Skeletal muscle tissue (tissue), 4 donors: ENCODE measurements around the gene C19orf47. TPM values are rescaled to one million over a fixed set of nuclear protein-coding genes. Genes with fewer than 3 reads are reported as not detected.
"Not testable (repeated sequence)": the region's sequence is repeated elsewhere in the genome, so short reads cannot be mapped to it uniquely, and the experiment has no call there.

Experiments used
- H3K27ac ChIP-seq: one replicate; pipeline ENCODE4 v1.7.0; 2013; ENCODE audit warnings: mild to moderate bottlenecking, low read depth, low read length, inconsistent platforms
- H3K27me3 ChIP-seq, 3 donors: one replicate each; pipeline ENCODE4 v1.7.0; 2013; ENCODE audit warnings: low read length in 3 of 3; ENCODE audit not compliant: control insufficient read depth in 3 of 3, insufficient read depth in 3 of 3
- H3K36me3 ChIP-seq, 3 donors: one replicate each; pipeline ENCODE4 v1.7.0; 2013; ENCODE audit warnings: low read length in 3 of 3; ENCODE audit not compliant: control insufficient read depth in 3 of 3, insufficient read depth in 3 of 3
- H3K4me1 ChIP-seq, 3 donors: one replicate each; pipeline ENCODE4 v1.7.0; 2013; ENCODE audit warnings: low read length in 3 of 3, mild to moderate bottlenecking in 3 of 3; ENCODE audit not compliant: control insufficient read depth in 3 of 3, insufficient read depth in 3 of 3
- H3K4me3 ChIP-seq, 3 donors: one replicate each; pipeline ENCODE4 v1.7.0; 2013; ENCODE audit warnings: low read length in 3 of 3
- H3K9ac ChIP-seq, 3 donors: one replicate each; pipeline ENCODE4 v1.7.0; 2013; ENCODE audit warnings: low read length in 3 of 3, mild to moderate bottlenecking in 3 of 3, moderate library complexity in 2 of 3, low read depth in 1 of 3
- H3K9me3 ChIP-seq, 3 donors: one replicate each; pipeline ENCODE4 v1.7.0; 2013; ENCODE audit warnings: low read length in 3 of 3; ENCODE audit not compliant: control insufficient read depth in 3 of 3
- total RNA-seq: library from RNA; depleted of rRNA; stranded (reverse); fragments of >200 nt; gene quantifications from one replicate; pipeline ENCODE4 v1.2.3, GENCODE V29; 2014
- donor health status: Osteomylitis.

C19orf47 gene
- total RNA-seq, 1 donor from 2014 or later, result 35.0 TPM

- Histone ChIP-seq H3K4me3 (no peak overlapping the region), H3K36me3 (peaks cover 31 to 41% (median 36%) of the 10 kb centered on the region in 3 donors), H3K9ac (no peak overlapping the region), H3K9me3 (no peaks in the 10 kb centered on the region), H3K4me1 (no peaks in the 10 kb centered on the region), H3K27me3 (no peaks in the 10 kb centered on the region), H3K27ac (no peak overlapping the region)
Observed at GRCh38 chr19:40377876-40378385, 29.7 kb upstream of the C19orf47 start.

- Histone ChIP-seq H3K4me3 (no peak overlapping the region), H3K4me1 (no peaks in the 10 kb centered on the region), H3K27ac (no peak overlapping the region), H3K36me3 (peaks cover 41 to 54% (median 50%) of the 10 kb centered on the region in 3 donors), H3K27me3 (no peaks in the 10 kb centered on the region), H3K9me3 (no peaks in the 10 kb centered on the region), H3K9ac (no peak overlapping the region)
Observed at GRCh38 chr19:40376286-40376862, 28.2 kb upstream of the C19orf47 start.

DNA sequence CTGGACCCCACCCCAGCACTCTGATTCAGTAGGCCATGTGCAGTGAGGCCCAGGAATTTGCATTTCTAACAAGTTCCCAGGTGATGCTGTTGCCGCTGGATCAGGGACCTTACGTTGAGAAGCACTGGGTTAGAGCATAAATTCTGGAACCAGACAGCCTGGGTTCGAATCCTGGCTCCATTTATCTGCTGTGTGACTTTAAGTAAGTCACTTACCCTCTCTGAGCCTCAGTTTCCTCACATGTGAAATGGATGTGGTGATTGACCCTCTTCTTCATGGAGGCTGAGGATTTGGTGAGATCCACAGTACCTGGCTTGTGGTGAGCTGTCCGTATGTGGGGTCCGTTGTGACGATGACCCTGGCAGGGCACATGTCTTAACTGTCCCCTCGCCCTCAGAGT, 25.9 kb upstream of the C19orf47 start:
- Histone ChIP-seq H3K36me3 (peaks cover 61 to 65% (median 63%) of the 10 kb centered on the region in 3 donors), H3K27ac (no peak overlapping the region)

DNA sequence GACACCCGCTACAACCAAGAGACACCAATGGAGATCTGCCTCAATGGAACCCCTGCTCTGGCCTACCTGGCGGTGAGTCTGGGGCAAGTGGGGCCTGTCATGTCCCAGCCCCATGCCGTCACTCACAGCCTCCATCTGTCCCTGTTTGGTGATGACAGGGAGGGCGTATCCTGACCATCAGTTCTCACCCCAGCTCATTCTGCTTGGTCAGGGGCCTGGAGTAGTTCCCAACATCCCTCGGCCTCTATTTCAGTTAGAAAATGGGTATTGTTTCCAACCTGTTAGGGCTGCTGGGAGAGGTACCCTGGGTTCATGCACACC, 23.6 kb upstream of the C19orf47 start:
- Histone ChIP-seq H3K27me3 (no peaks in the 10 kb centered on the region), H3K9ac (no peak overlapping the region), H3K4me3 (no peak overlapping the region), H3K27ac (no peak overlapping the region), H3K4me1 (peaks cover 7 to 16% (median 15%) of the 10 kb centered on the region in 3 donors), H3K36me3 (peaks cover 50 to 60% (median 52%) of the 10 kb centered on the region in 3 donors), H3K9me3 (no peaks in the 10 kb centered on the region)

More for the DNA sequence above, 25.9 kb upstream of the C19orf47 start:
- no peak overlapping the region for H3K4me3 ChIP-seq
- H3K9ac ChIP-seq, result no peak overlapping the region
- H3K27me3 ChIP-seq, result no peaks in the 10 kb centered on the region
- no peaks in the 10 kb centered on the region for H3K4me1 ChIP-seq
- H3K9me3 ChIP-seq, result no peaks in the 10 kb centered on the region

DNA sequence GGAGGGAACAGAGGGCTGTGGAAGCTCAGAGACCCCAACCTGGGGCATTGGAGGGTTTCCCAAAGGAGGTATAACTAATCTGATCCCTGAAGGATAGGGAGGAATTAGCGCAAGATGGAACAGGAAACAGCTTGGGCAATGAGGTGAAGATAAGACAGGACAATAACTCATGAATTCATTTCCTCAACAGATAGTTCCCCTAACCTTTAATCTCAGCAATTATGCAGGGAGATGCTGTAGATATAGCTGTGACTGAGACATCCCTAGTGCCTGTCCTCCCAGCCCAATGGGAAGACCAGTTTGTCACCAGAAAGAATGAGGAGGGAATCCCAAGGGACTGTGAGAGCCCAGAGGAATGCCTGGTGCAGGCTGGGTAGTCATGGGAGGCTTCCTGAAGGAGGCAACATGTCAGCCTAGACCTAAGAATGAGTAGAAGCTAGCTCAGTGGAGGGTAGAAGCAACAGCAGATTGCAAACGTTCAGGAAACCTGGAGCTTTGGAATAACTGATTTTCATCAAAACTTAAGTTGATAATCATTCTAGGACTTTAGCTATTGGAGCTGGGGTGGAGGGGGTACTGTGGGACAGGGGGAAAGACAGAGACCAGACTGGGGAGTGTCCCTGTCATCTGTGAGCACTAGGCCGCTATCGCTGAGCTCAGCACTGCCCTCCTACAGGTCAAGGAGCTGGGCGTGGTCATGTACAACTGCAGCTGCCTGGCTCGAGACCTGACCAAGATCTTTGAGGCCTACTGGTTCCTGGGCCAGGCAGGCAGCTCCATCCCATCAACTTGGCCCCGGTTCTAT, 23.0 kb upstream of the C19orf47 start:
- peaks cover 7 to 18% (median 18%) of the 10 kb centered on the region in 3 donors for H3K4me1 ChIP-seq
- no peak overlapping the region for H3K27ac ChIP-seq
- no peaks in the 10 kb centered on the region for H3K9me3 ChIP-seq
- no peak overlapping the region for H3K9ac ChIP-seq
- peaks cover 44 to 59% (median 47%) of the 10 kb centered on the region in 3 donors for H3K36me3 ChIP-seq
- no peaks in the 10 kb centered on the region for H3K27me3 ChIP-seq
- no peak overlapping the region for H3K4me3 ChIP-seq

DNA sequence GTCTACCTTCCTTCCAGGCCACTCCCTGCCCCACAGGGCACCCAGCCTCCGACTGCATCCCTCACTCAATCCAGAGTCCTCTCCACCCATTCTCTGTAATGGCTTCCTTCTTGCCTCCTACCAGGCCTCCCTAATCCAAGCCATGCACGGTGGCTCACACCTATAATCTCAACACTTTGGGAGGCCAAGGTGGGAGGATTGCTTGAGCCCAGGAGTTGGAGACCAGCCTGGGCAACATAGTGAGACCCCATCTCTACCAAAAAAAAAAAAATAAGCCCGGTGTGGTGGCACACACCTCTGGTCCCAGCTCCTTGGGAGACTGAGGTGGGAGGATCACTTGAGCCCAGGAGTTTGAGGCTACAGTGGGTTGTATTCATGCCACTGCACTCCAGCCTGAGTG, 22.1 kb upstream of the C19orf47 start:
- not testable (repeated sequence) for H3K27me3 ChIP-seq, H3K27ac ChIP-seq, H3K4me3 ChIP-seq, H3K9ac ChIP-seq, H3K9me3 ChIP-seq
- H3K36me3 ChIP-seq, result peaks cover 41 to 56% (median 47%) of the 10 kb centered on the region in 3 donors
- H3K4me1 ChIP-seq, result peaks cover 7 to 18% (median 18%) of the 10 kb centered on the region in 3 donors

GRCh38 chr19:40369797-40370196, 21.6 kb upstream of the C19orf47 start:
- H3K27ac ChIP-seq, result no peak overlapping the region
- H3K4me1 ChIP-seq, result peaks cover 7 to 18% (median 18%) of the 10 kb centered on the region in 3 donors
- H3K27me3 ChIP-seq, result no peaks in the 10 kb centered on the region
- H3K36me3 ChIP-seq, result peaks cover 41 to 54% (median 47%) of the 10 kb centered on the region in 3 donors
- H3K4me3 ChIP-seq, result no peak overlapping the region
- H3K9ac ChIP-seq, result no peak overlapping the region
- H3K9me3 ChIP-seq, result no peaks in the 10 kb centered on the region

DNA sequence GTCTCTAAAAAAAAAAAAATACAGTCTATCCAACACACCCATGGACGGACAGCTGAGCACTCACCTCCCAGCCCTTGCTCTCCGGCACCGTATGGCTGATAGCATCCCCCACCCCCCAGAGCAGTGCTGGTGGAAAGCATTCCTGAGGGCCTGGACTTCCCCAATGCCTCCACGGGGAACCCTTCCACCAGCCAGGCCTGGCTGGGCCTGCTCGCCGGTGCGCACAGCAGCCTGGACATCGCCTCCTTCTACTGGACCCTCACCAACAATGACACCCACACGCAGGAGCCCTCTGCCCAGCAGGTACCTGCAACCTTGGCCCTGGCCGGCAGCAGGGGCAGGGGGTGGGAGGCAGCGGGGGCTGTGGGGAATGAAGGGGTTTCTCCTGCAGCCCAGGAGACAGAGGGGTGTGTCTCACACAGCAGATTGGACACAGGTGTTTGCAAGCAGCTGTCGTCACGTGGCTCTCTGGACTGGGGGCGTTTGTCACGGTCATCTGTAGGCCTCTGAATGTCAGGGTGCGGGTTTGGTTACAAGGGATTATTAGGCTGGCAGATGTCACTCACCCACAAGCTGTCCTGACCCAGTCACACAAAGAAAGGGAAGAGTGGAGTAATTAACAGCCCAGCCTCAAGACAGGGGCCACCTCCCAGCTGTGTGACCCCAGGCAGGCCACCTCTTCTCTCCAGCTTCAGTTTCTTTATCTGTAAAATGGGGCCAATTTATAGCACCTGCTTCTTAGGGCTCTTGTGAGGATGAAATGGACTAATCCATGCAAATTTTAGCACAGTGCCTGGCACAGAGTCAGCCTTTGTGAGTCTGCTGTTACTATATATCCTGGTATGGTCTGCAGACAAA, 19.6 kb upstream of the C19orf47 start:
- Histone ChIP-seq H3K4me3 (peak overlapping the region in 1 of 3 donors; percentile 27), H3K27me3 (no peaks in the 10 kb centered on the region), H3K27ac (peak overlapping the region; percentile 74), H3K9ac (peak overlapping the region in 1 of 3 donors; percentile 60), H3K4me1 (peaks cover 7 to 18% (median 18%) of the 10 kb centered on the region in 3 donors), H3K9me3 (no peaks in the 10 kb centered on the region), H3K36me3 (peaks cover 27 to 42% (median 37%) of the 10 kb centered on the region in 3 donors)

- Histone ChIP-seq H3K27ac (peak overlapping the region; percentile 74), H3K4me1 (peaks cover 7 to 18% (median 18%) of the 10 kb centered on the region in 3 donors), H3K36me3 (peaks cover 21 to 35% (median 34%) of the 10 kb centered on the region in 3 donors), H3K27me3 (no peaks in the 10 kb centered on the region), H3K9ac (peak overlapping the region in 1 of 3 donors; percentile 60), H3K9me3 (no peaks in the 10 kb centered on the region), H3K4me3 (no peak overlapping the region)
Observed at GRCh38 chr19:40366697-40367561, 18.7 kb upstream of the C19orf47 start.
